Right ventricle myocardium inferior (tissue), 1 donor: Measurements from ENCODE around the gene CNTNAP1. TPM values are rescaled to one million over a fixed set of nuclear protein-coding genes. Genes with fewer than 3 reads are reported as not detected.

Experiments
- ATAC-seq: fragments of 200-7000 bp; cut with Tn5 transposase; one replicate; pipeline ENCODE4 v1.9.1; 2020; ENCODE audit warnings: mild to moderate bottlenecking, moderate library complexity
- DNase-seq: peaks from one replicate; pipeline ENCODE4 v3.0.0; 2021; ENCODE audit errors: missing footprints
- intact Hi-C: fragments of 100-400 bp; cut with DNase I; formaldehyde crosslinking; loops from one replicate; pipeline ENCODE4 v1.11.0; 2022
- total RNA-seq: library from RNA; stranded (reverse); fragmentation: NEBNext Ultra II Directional; extraction: Animal tissue kit (Norgen Biotek cat#: 25700); gene quantifications from one replicate; pipeline ENCODE4 v1.2.1, GENCODE V29; 2021
- donor health status: DM: no; HTN: yes; CAD: no; lungs with severe emphysema.

The CNTNAP1 gene
- total RNA-seq, 1 donor from 2014 or later, result 7.3 TPM

GRCh38 chr17:42669705-42669976 lies 12.7 kb upstream of the CNTNAP1 start:
- intact Hi-C loops, result no loop called here
- DNase-seq (no peak), ATAC-seq (no peak)

GRCh38 chr17:42669977-42670788 lies 12.1 kb upstream of the CNTNAP1 start:
- DNase-seq (no peak), ATAC-seq (no peak)
- intact Hi-C loops, result no loop called here

GRCh38 chr17:42670789-42671657 lies 11.3 kb upstream of the CNTNAP1 start:
- ATAC-seq (no peak), DNase-seq (no peak)
- intact Hi-C loops, result no loop called here

- DNase-seq, result no peak
- intact Hi-C loops, result no loop called here
- ATAC-seq, result no peak
Observed at GRCh38 chr17:42672038-42672437, 10.3 kb upstream of the CNTNAP1 start.

- DNase-seq (no peak), ATAC-seq (no peak)
- intact Hi-C loops, result no loop called here
Observed at GRCh38 chr17:42673266-42673884, 9.0 kb upstream of the CNTNAP1 start.

- DNase-seq (peak; percentile 84), ATAC-seq (peak; percentile 2)
- intact Hi-C loops, result no loop called here
Observed at GRCh38 chr17:42673885-42674754, 8.2 kb upstream of the CNTNAP1 start.

DNA sequence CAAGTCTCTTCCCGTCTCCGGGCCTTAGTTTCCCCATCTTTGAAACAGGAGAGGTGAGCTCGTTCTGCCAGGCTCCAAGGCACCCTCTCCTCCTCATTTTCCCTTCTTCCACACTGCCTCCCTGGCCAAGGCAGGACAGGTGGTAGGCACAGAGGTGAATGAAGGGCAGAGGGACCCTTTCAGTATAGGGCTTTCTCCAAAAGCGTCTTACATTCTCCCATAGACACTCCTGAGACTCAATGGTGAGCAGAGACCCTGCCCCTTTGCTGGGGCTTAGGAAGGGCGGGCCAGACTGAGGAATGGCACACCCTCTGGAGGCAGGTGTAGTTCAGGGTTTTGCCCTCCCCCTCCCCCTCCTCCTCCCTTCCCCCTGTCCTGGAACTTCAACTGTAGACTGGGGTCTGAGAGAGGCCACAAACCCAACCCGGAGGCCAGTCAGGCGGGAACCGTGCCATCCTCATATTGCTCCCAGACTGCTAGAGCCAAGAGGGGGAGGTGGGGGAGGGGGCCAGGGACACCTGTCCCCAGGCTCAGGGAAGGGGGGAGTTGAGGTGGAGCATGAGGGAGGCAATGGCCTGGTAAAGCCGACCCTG lies 7.5 kb upstream of the CNTNAP1 start:
- ATAC-seq (no peak), DNase-seq (no peak)
- intact Hi-C loops, result no loop called here

GRCh38 chr17:42675348-42675964 lies 6.9 kb upstream of the CNTNAP1 start:
- DNase-seq (no peak), ATAC-seq (peak; percentile 6)
- intact Hi-C loops, result no loop called here

- DNase-seq (peak; percentile 82), ATAC-seq (no peak)
- intact Hi-C loops, result no loop called here
Observed at GRCh38 chr17:42675965-42676423, 6.3 kb upstream of the CNTNAP1 start.

DNA sequence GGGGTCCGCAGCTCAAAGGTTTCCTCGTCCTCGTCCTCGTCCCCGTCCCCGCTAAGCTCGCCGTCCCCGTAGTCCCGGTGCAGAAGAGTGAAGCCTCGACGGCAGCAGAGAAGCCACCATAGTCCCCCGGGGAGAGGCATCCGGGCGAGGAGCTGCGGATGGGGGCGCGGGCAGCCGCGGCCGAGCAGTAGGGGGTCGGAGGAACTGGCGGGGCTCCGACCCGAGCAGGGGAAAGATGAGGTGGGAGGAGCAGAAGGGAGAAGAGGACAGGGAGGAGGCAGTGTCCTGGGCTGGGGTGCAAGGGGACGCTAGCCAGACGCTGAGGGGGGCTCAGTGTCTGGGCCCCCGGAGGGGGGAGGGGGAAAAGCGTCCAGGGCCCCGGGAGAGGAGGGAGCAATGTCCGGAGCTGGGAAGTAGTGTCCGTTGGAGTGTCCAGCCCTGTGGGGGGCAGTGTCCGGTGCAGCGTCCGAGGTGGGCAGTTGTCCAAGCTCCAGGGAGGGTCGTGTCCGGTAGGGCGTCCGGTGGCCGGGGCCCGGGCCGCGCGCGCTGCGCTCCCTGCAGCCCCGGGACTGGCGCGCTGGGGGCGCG lies 5.8 kb upstream of the CNTNAP1 start, which contains the start of gene PLEKHH3:
Gene PLEKHH3 (minus strand): TSS at position 571 of the 588 bp plus-strand sequence. CDS start 431 bp downstream, at position 140.
- peak; percentile 1 for ATAC-seq
- no peak for DNase-seq

DNA sequence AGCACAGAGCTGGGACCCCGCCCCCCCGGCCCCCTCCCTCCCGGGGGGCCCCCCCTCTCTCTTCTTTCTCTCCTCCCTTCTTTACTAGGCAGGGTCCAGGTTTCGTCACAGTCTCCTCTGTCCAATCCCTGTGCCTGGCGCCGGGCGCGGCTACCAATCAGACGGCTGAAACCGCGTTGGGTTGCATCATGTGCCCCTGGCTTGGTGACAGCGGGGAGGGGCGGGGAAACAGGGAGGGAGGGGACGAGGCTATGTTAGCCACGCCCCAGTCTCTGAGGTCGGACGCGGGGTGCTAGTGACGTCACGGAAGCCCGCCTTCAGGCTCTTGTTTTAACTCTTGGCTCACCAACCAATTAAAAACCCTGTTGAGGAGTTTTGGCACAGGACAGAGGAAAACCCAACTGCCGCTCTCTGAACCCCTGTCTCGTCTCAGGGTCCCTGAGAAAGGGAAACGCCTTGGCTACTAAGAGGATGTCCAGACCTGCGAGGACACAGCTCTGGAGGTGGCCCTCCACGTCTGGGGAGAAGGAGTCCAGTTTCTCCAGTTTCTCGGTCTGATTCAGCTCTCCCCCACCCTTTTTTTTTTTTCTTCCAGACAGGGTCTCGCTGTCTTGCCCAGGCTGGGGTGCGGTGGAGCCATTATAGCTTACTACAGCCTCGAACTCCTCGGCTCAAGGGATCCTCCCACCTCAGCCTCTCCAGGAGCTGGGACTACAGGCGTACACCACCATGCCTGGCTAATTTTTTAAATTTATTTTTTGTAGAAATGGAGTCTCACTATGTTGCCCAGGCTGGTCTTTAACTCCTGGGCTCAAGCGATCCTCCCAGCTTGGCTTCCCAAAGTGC lies 5.1 kb upstream of the CNTNAP1 start:
- intact Hi-C loops, result no loop called here
- DNase-seq (peak; percentile 100), ATAC-seq (peak; percentile 73)

More for the DNA sequence above, 5.8 kb upstream of the CNTNAP1 start, which contains the start of gene PLEKHH3:
- intact Hi-C loops, result no loop called here

GRCh38 chr17:42677921-42678781 lies 4.2 kb upstream of the CNTNAP1 start:
- ATAC-seq, result peak; percentile 50
- DNase-seq, result peak; percentile 94
- intact Hi-C loops, result loop anchor here (2.0 kb wide), 2 partner anchors 69 to 99 kb away; partner anchors contain the start of genes RETREG3 and TUBG1

- DNase-seq, result no peak
- ATAC-seq, result no peak
- intact Hi-C loops, result loop anchor here (2.0 kb wide), 2 partner anchors 70 to 100 kb away; partner anchors contain the start of genes RETREG3 and TUBG1
Observed at GRCh38 chr17:42678951-42679491, 3.3 kb upstream of the CNTNAP1 start.

- intact Hi-C loops, result loop anchor here (2.0 kb wide), 3 partner anchors 61 to 101 kb away; partner anchors contain the start of genes RETREG3 and TUBG1
- ATAC-seq (peak; percentile 43), DNase-seq (peak; percentile 93)
Observed at GRCh38 chr17:42679492-42680330, 2.6 kb upstream of the CNTNAP1 start.
